ENCODE data around the gene SLC13A3. TPM values are rescaled to one million over a fixed set of nuclear protein-coding genes. Genes with fewer than 3 reads are reported as not detected.

SLC13A3 gene
- total RNA-seq, 4 donors from 2014 or later = 0.34 to 1.5 (median 1.0) TPM

GRCh38 chr20:46642265-46642968 is 8.8 kb downstream of the SLC13A3 start:
- Histone ChIP-seq H3K4me3 (no peak overlapping the region), H3K36me3 (no peaks in the 10 kb centered on the region), H3K4me1 (no peaks in the 10 kb centered on the region), H3K27me3 (no peaks in the 10 kb centered on the region), H3K9me3 (no peaks in the 10 kb centered on the region), H3K27ac (no peak overlapping the region)
- DNase-seq = no peak
- 75 to 89% methylated on average over 2 to 12 of the region's 12 CpGs for WGBS, 2 donors
- TF ChIP-seq CTCF (IDR thresholded peaks at IDR 0.05) (no peak), POLR2A (IDR thresholded peaks at IDR 0.05) (no peak)
- intact Hi-C loops (cut with DNase I) = no loop called here

- no peaks in the 10 kb centered on the region for H3K4me1 ChIP-seq
- H3K27ac ChIP-seq = no peak overlapping the region
- no peak overlapping the region for H3K4me3 ChIP-seq
- DNase-seq = no peak
- TF ChIP-seq CTCF (IDR thresholded peaks at IDR 0.05) (no peak), POLR2A (IDR thresholded peaks at IDR 0.05) (no peak)
- no peaks in the 10 kb centered on the region for H3K27me3 ChIP-seq
- H3K9me3 ChIP-seq = no peaks in the 10 kb centered on the region
- intact Hi-C loops (cut with DNase I) = no loop called here
- no peaks in the 10 kb centered on the region for H3K36me3 ChIP-seq
These were observed 9.8 kb downstream of the SLC13A3 start for GRCh38 chr20:46641424-46641823.

GRCh38 chr20:46640536-46641311 is 10.5 kb downstream of the SLC13A3 start:
- intact Hi-C loops (cut with DNase I) = no loop called here
- TF ChIP-seq POLR2A (IDR thresholded peaks at IDR 0.05) = no peak
- TF ChIP-seq CTCF (IDR thresholded peaks at IDR 0.05) = no peak
- Histone ChIP-seq H3K4me1 (no peaks in the 10 kb centered on the region), H3K27ac (no peak overlapping the region), H3K9me3 (no peaks in the 10 kb centered on the region), H3K4me3 (no peak overlapping the region), H3K36me3 (no peaks in the 10 kb centered on the region), H3K27me3 (peaks cover 0 to 4% (median 0%) of the 10 kb centered on the region in 4 donors)
- DNase-seq = no peak
- WGBS, 2 donors = 61 to 73% methylated on average over 7 of the region's 14 CpGs

- no peak for DNase-seq
- intact Hi-C loops (cut with DNase I) = no loop called here
- 91 to 92% methylated on average over 2 to 5 of the region's 6 CpGs for WGBS, 2 donors
- no peaks in the 10 kb centered on the region for H3K9me3 ChIP-seq
- no peaks in the 10 kb centered on the region for H3K36me3 ChIP-seq
- peaks cover 0 to 4% (median 0%) of the 10 kb centered on the region in 4 donors for H3K27me3 ChIP-seq
- H3K4me1 ChIP-seq = no peaks in the 10 kb centered on the region
- no peak overlapping the region for H3K27ac ChIP-seq
- H3K4me3 ChIP-seq = no peak overlapping the region
- TF ChIP-seq POLR2A (IDR thresholded peaks at IDR 0.05) (no peak), CTCF (IDR thresholded peaks at IDR 0.05) (no peak)
These were observed 11.2 kb downstream of the SLC13A3 start for GRCh38 chr20:46640044-46640443.

- intact Hi-C loops (cut with DNase I) = no loop called here
- H3K27ac ChIP-seq = no peak overlapping the region
- peaks cover 0 to 4% (median 0%) of the 10 kb centered on the region in 4 donors for H3K27me3 ChIP-seq
- 72 to 100% methylated on average over 1 to 3 of the region's 3 CpGs for WGBS, 2 donors
- no peaks in the 10 kb centered on the region for H3K9me3 ChIP-seq
- H3K4me3 ChIP-seq = no peak overlapping the region
- no peaks in the 10 kb centered on the region for H3K4me1 ChIP-seq
- DNase-seq = no peak
- TF ChIP-seq CTCF (IDR thresholded peaks at IDR 0.05) = no peak
- no peak for TF ChIP-seq POLR2A (IDR thresholded peaks at IDR 0.05)
- H3K36me3 ChIP-seq = no peaks in the 10 kb centered on the region
These were observed 11.7 kb downstream of the SLC13A3 start for GRCh38 chr20:46639587-46639986.
